PC-3 (cell line): ENCODE results near the gene NUDT5.

Source experiments
- CTCF ChIP-seq: fragments of 300-600 bp; sonication (generic); conservative IDR thresholded peaks from 2 replicates; pipeline ENCODE4 v1.5.1; 2017; ENCODE audit warnings: antibody characterized with exemption, low read depth, mild to moderate bottlenecking, low read length
- EZH2 ChIP-seq: fragments of 300-600 bp; sonication (generic); IDR thresholded peaks from one replicate; pipeline ENCODE4 v1.6.1; 2017; ENCODE audit warnings: antibody characterized with exemption, mild to moderate bottlenecking, low read length; ENCODE audit not compliant: unreplicated experiment
- EZH2phosphoT487 ChIP-seq: fragments of 300-600 bp; sonication (generic); IDR thresholded peaks from 2 replicates; pipeline ENCODE4 v1.6.1; 2018; ENCODE audit warnings: mild to moderate bottlenecking, antibody characterized with exemption, low read length, borderline replicate concordance

GRCh38 chr10:12184165-12184564 is 11.5 kb downstream of the NUDT5 start:
- TF ChIP-seq CTCF (no peak), EZH2 (no peak), EZH2phosphoT487 (no peak)
